GM23338 (cell line): ENCODE results near the gene DPPA2. TPM values are rescaled to one million over a fixed set of nuclear protein-coding genes. Genes with fewer than 3 reads are reported as not detected.

ENCODE experiments used
- ATAC-seq: fragments of 200-7000 bp; cut with Tn5 transposase; 3 replicates; pipeline ENCODE4 v1.9.1; 2020
- DNase-seq: peaks from one replicate; pipeline ENCODE4 v3.0.0-alpha.2; 2015; ENCODE audit warnings: low spot score
- H2AFZ ChIP-seq: fragments of 200-600 bp; sonication (generic); 2 replicates; pipeline ENCODE4 v1.8.0; 2016; ENCODE audit warnings: antibody characterized with exemption, mild to moderate bottlenecking, moderate library complexity
- H3F3A ChIP-seq: fragments of 200-600 bp; sonication (generic); replicated peaks from 2 replicates; pipeline ENCODE4 v1.8.0; 2017; ENCODE audit warnings: antibody characterized with exemption, mixed run types, low read depth
- H3K27ac ChIP-seq: fragments of 200-600 bp; sonication (generic); 2 replicates; pipeline ENCODE4 v1.6.1; 2016; ENCODE audit warnings: low read depth
- H3K27me3 ChIP-seq: fragments of 200-600 bp; sonication (generic); 2 replicates; pipeline ENCODE4 v1.8.0; 2016; ENCODE audit warnings: mild to moderate bottlenecking, mixed run types, moderate library complexity; ENCODE audit not compliant: insufficient read depth
- H3K36me3 ChIP-seq: fragments of 200-600 bp; sonication (generic); 2 replicates; pipeline ENCODE4 v1.8.0; 2016; ENCODE audit warnings: mild to moderate bottlenecking; ENCODE audit not compliant: insufficient read depth
- H3K4me1 ChIP-seq: fragments of 200-600 bp; sonication (generic); 2 replicates; pipeline ENCODE4 v1.8.0; 2016; ENCODE audit warnings: mild to moderate bottlenecking, moderate library complexity; ENCODE audit not compliant: insufficient read depth
- H3K4me2 ChIP-seq: fragments of 200-600 bp; sonication (generic); 2 replicates; pipeline ENCODE4 v1.7.1; 2017; ENCODE audit warnings: mixed run types
- H3K4me3 ChIP-seq: fragments of 200-600 bp; sonication (generic); 2 replicates; pipeline ENCODE4 v1.6.1; 2016; ENCODE audit warnings: mixed run types
- H3K79me2 ChIP-seq: fragments of 200-600 bp; sonication (generic); replicated peaks from 2 replicates; pipeline ENCODE4 v1.8.0; 2017; ENCODE audit warnings: mild to moderate bottlenecking; ENCODE audit not compliant: insufficient read depth
- H3K9me2 ChIP-seq: fragments of 200-600 bp; sonication (generic); 2 replicates; pipeline ENCODE4 v1.8.0; 2017; ENCODE audit not compliant: insufficient read depth
- H4K20me1 ChIP-seq: fragments of 200-600 bp; sonication (generic); replicated peaks from 2 replicates; pipeline ENCODE4 v1.8.0; 2017; ENCODE audit warnings: mild to moderate bottlenecking; ENCODE audit not compliant: insufficient read depth
- H3K27ac Mint-ChIP-seq: 2 replicates; pipeline ENCODE4 v1.8.0; 2020; ENCODE audit warnings: inconsistent platforms, mild to moderate bottlenecking, moderate library complexity, mixed read lengths
- H3K27me3 Mint-ChIP-seq: 3 replicates; pipeline ENCODE4 v1.8.0; 2022; ENCODE audit warnings: low read depth, mild to moderate bottlenecking, moderate library complexity, mixed read lengths, inconsistent platforms; ENCODE audit not compliant: insufficient read depth, poor library complexity
- H3K36me3 Mint-ChIP-seq: 3 replicates; pipeline ENCODE4 v1.8.0; 2021; ENCODE audit warnings: low read depth, mild to moderate bottlenecking, inconsistent platforms, moderate library complexity, mixed read lengths
- H3K4me1 Mint-ChIP-seq: 3 replicates; pipeline ENCODE4 v1.8.0; 2020; ENCODE audit warnings: mild to moderate bottlenecking, inconsistent platforms, mixed read lengths
- H3K4me3 Mint-ChIP-seq: 3 replicates; pipeline ENCODE4 v1.8.0; 2021; ENCODE audit warnings: moderate library complexity, mild to moderate bottlenecking, inconsistent platforms, mixed read lengths
- H3K9me3 Mint-ChIP-seq: 3 replicates; pipeline ENCODE4 v1.8.0; 2020; ENCODE audit warnings: moderate library complexity, mild to moderate bottlenecking, inconsistent platforms, mixed read lengths
- CREB1 ChIP-seq: fragments of 250-450 bp; sonication (Bioruptor Pico); IDR thresholded peaks from 2 replicates; pipeline ENCODE4 v1.5.0; 2020; ENCODE audit warnings: low read depth, mild to moderate bottlenecking, moderate library complexity
- EZH2 ChIP-seq: fragments of 200-600 bp; sonication (generic); IDR thresholded peaks from one replicate; pipeline ENCODE4 v1.8.0; 2017; ENCODE audit warnings: antibody characterized with exemption, mild to moderate bottlenecking, low read depth; ENCODE audit not compliant: unreplicated experiment
- EZH2phosphoT487 ChIP-seq: fragments of 200-600 bp; sonication (generic); IDR thresholded peaks from one replicate; pipeline ENCODE4 v1.8.1; 2018; ENCODE audit warnings: antibody characterized with exemption; ENCODE audit not compliant: unreplicated experiment
- JUNB ChIP-seq: IDR thresholded peaks from one replicate; pipeline ENCODE4 v1.6.1; 2016; ENCODE audit warnings: antibody characterized with exemption; ENCODE audit not compliant: unreplicated experiment
- NANOG ChIP-seq: IDR thresholded peaks from 2 replicates; pipeline ENCODE4 v1.6.1; 2016; ENCODE audit warnings: antibody characterized with exemption, borderline replicate concordance
- POLR2AphosphoS5 ChIP-seq: IDR thresholded peaks from 2 replicates; pipeline ENCODE4 v1.6.1; 2016; ENCODE audit warnings: antibody characterized with exemption, low read depth
- STAT1 ChIP-seq: IDR thresholded peaks from one replicate; pipeline ENCODE4 v1.6.1; 2016; ENCODE audit warnings: antibody characterized with exemption; ENCODE audit not compliant: unreplicated experiment
- ZNF114 ChIP-seq: fragments of 250-450 bp; sonication (Bioruptor Pico); IDR thresholded peaks from 2 replicates; pipeline ENCODE4 v1.5.0; 2020; ENCODE audit warnings: mild to moderate bottlenecking, moderate library complexity
- ZNF331 ChIP-seq: fragments of 250-450 bp; sonication (Bioruptor Pico); IDR thresholded peaks from 2 replicates; pipeline ENCODE4 v1.5.0; 2020; ENCODE audit warnings: low read depth, mild to moderate bottlenecking, moderate library complexity
- polyA plus RNA-seq: library from polyadenylated mRNA; unstranded; fragments of >200 nt; fragmentation: Nextera tagmentation; extraction: Ambion mirVana; gene quantifications from 2 replicates; pipeline ENCODE4 v1.2.1, GENCODE V29; 2016
- total RNA-seq: library from RNA; depleted of rRNA; stranded (reverse); fragments of >200 nt; shearing (Covaris generic); gene quantifications from 2 replicates; pipeline ENCODE4 v1.2.3, GENCODE V29; 2014
- TF ChIP-seq, protein P1 (sequence below): fragments of 250-450 bp; sonication (Bioruptor Pico); IDR thresholded peaks from 2 replicates; pipeline ENCODE4 v1.5.0; 2020; ENCODE audit warnings: mild to moderate bottlenecking, moderate library complexity
- TF ChIP-seq, protein P2 (sequence below), 2 experiments: fragments of 200-600 bp in 1 of 2; sonication (generic) in 1 of 2; conservative IDR thresholded peaks; 2 replicates each; pipeline versions ENCODE4 v1.5.1 to v1.6.1; 2016 to 2017; ENCODE audit warnings: antibody characterized with exemption in 2 of 2, low read depth in 2 of 2, mild to moderate bottlenecking in 2 of 2, moderate library complexity in 1 of 2
- TF ChIP-seq, protein P3 (sequence below): IDR thresholded peaks from one replicate; pipeline ENCODE4 v1.6.1; 2018; ENCODE audit warnings: antibody characterized with exemption; ENCODE audit not compliant: unreplicated experiment
- TF ChIP-seq, protein P4 (sequence below): IDR thresholded peaks from 2 replicates; pipeline ENCODE4 v1.6.1; 2016; ENCODE audit warnings: antibody characterized with exemption

The DPPA2 gene
- total and polyA plus RNA-seq, 2 experiments from 2014 or later = 14.3 to 21.5 TPM

DNA sequence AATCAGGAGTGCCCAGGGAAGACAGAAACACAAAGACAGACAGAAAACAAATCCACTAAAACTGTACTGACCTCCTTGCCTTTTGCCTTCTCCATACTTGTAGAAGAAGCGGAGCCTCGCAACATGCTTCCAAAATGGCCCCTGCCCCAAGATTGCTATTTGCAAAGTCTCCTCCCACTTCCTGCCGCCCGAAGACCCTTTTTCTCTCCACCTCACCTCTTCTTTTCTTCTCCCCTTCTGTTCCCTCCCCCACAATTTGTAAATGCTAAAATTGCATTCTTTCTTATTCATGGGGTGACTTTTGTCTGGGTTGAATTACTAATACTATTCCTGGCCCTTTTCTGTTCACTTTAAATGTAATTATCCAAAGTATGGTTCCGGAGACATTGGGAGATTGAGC is 21.1 kb upstream of the DPPA2 start, which contains the start of gene DPPA4:
DPPA4 (minus strand) TSS at position 154 of the 400 bp plus-strand sequence; CDS start at position 125, 29 bp downstream.
- Histone ChIP-seq H3K4me1 (peaks cover 33% of the 10 kb centered on the region), H4K20me1 (peaks cover 34% of the 10 kb centered on the region), H3K27me3 (no peaks in the 10 kb centered on the region), H3K27ac (peak within 1 kb of the TSS; percentile 88), H3F3A (peaks cover 26% of the 10 kb centered on the region), H3K4me2 (peak within 1 kb of the TSS; percentile 88), H3K4me3 (peak within 1 kb of the TSS; percentile 96), H3K36me3 (peaks cover 38% of the 10 kb centered on the region), H2AFZ (no peak within 1 kb of the TSS), H3K79me2 (peaks cover 93% of the 10 kb centered on the region), H3K9me2 (no peaks in the 10 kb centered on the region)
- H3K4me1 Mint-ChIP-seq = peaks cover 31% of the 10 kb centered on the region
- peak within 1 kb of the TSS; percentile 98 for H3K4me3 Mint-ChIP-seq
- DNase-seq (peak; percentile 96), ATAC-seq (peak; percentile 60)
- H3K36me3 Mint-ChIP-seq = peaks cover 69% of the 10 kb centered on the region
- H3K27ac Mint-ChIP-seq = peak within 1 kb of the TSS; percentile 99
- H3K9me3 Mint-ChIP-seq = peaks cover 25% of the 10 kb centered on the region
- peaks cover 42% of the 10 kb centered on the region for H3K27me3 Mint-ChIP-seq
- TF ChIP-seq, protein P1, sequence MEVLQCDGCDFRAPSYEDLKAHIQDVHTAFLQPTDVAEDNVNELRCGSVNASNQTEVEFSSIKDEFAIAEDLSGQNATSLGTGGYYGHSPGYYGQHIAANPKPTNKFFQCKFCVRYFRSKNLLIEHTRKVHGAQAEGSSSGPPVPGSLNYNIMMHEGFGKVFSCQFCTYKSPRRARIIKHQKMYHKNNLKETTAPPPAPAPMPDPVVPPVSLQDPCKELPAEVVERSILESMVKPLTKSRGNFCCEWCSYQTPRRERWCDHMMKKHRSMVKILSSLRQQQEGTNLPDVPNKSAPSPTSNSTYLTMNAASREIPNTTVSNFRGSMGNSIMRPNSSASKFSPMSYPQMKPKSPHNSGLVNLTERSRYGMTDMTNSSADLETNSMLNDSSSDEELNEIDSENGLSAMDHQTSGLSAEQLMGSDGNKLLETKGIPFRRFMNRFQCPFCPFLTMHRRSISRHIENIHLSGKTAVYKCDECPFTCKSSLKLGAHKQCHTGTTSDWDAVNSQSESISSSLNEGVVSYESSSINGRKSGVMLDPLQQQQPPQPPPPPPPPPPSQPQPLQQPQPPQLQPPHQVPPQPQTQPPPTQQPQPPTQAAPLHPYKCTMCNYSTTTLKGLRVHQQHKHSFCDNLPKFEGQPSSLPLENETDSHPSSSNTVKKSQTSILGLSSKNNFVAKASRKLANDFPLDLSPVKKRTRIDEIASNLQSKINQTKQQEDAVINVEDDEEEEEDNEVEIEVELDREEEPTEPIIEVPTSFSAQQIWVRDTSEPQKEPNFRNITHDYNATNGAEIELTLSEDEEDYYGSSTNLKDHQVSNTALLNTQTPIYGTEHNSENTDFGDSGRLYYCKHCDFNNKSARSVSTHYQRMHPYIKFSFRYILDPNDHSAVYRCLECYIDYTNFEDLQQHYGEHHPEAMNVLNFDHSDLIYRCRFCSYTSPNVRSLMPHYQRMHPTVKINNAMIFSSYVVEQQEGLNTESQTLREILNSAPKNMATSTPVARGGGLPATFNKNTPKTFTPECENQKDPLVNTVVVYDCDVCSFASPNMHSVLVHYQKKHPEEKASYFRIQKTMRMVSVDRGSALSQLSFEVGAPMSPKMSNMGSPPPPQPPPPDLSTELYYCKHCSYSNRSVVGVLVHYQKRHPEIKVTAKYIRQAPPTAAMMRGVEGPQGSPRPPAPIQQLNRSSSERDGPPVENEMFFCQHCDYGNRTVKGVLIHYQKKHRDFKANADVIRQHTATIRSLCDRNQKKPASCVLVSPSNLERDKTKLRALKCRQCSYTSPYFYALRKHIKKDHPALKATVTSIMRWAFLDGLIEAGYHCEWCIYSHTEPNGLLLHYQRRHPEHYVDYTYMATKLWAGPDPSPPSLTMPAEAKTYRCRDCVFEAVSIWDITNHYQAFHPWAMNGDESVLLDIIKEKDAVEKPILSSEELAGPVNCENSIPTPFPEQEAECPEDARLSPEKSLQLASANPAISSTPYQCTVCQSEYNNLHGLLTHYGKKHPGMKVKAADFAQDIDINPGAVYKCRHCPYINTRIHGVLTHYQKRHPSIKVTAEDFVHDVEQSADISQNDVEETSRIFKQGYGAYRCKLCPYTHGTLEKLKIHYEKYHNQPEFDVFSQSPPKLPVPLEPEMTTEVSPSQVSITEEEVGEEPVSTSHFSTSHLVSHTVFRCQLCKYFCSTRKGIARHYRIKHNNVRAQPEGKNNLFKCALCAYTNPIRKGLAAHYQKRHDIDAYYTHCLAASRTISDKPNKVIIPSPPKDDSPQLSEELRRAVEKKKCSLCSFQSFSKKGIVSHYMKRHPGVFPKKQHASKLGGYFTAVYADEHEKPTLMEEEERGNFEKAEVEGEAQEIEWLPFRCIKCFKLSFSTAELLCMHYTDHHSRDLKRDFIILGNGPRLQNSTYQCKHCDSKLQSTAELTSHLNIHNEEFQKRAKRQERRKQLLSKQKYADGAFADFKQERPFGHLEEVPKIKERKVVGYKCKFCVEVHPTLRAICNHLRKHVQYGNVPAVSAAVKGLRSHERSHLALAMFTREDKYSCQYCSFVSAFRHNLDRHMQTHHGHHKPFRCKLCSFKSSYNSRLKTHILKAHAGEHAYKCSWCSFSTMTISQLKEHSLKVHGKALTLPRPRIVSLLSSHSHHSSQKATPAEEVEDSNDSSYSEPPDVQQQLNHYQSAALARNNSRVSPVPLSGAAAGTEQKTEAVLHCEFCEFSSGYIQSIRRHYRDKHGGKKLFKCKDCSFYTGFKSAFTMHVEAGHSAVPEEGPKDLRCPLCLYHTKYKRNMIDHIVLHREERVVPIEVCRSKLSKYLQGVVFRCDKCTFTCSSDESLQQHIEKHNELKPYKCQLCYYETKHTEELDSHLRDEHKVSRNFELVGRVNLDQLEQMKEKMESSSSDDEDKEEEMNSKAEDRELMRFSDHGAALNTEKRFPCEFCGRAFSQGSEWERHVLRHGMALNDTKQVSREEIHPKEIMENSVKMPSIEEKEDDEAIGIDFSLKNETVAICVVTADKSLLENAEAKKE (CRISPR knock-in tag) = no peak
- no peak for TF ChIP-seq CREB1 (CRISPR knock-in tag)
- TF ChIP-seq, protein P2, sequence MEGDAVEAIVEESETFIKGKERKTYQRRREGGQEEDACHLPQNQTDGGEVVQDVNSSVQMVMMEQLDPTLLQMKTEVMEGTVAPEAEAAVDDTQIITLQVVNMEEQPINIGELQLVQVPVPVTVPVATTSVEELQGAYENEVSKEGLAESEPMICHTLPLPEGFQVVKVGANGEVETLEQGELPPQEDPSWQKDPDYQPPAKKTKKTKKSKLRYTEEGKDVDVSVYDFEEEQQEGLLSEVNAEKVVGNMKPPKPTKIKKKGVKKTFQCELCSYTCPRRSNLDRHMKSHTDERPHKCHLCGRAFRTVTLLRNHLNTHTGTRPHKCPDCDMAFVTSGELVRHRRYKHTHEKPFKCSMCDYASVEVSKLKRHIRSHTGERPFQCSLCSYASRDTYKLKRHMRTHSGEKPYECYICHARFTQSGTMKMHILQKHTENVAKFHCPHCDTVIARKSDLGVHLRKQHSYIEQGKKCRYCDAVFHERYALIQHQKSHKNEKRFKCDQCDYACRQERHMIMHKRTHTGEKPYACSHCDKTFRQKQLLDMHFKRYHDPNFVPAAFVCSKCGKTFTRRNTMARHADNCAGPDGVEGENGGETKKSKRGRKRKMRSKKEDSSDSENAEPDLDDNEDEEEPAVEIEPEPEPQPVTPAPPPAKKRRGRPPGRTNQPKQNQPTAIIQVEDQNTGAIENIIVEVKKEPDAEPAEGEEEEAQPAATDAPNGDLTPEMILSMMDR (conservative IDR thresholded peaks at IDR 0.05; ENCODE audit: low read depth in 2 of 2) = no peak
- peak; percentile 69; the same call in 1 of the 2 replicates for TF ChIP-seq NANOG
- TF ChIP-seq, protein P3, sequence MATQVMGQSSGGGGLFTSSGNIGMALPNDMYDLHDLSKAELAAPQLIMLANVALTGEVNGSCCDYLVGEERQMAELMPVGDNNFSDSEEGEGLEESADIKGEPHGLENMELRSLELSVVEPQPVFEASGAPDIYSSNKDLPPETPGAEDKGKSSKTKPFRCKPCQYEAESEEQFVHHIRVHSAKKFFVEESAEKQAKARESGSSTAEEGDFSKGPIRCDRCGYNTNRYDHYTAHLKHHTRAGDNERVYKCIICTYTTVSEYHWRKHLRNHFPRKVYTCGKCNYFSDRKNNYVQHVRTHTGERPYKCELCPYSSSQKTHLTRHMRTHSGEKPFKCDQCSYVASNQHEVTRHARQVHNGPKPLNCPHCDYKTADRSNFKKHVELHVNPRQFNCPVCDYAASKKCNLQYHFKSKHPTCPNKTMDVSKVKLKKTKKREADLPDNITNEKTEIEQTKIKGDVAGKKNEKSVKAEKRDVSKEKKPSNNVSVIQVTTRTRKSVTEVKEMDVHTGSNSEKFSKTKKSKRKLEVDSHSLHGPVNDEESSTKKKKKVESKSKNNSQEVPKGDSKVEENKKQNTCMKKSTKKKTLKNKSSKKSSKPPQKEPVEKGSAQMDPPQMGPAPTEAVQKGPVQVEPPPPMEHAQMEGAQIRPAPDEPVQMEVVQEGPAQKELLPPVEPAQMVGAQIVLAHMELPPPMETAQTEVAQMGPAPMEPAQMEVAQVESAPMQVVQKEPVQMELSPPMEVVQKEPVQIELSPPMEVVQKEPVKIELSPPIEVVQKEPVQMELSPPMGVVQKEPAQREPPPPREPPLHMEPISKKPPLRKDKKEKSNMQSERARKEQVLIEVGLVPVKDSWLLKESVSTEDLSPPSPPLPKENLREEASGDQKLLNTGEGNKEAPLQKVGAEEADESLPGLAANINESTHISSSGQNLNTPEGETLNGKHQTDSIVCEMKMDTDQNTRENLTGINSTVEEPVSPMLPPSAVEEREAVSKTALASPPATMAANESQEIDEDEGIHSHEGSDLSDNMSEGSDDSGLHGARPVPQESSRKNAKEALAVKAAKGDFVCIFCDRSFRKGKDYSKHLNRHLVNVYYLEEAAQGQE = no peak
- TF ChIP-seq, protein P4, sequence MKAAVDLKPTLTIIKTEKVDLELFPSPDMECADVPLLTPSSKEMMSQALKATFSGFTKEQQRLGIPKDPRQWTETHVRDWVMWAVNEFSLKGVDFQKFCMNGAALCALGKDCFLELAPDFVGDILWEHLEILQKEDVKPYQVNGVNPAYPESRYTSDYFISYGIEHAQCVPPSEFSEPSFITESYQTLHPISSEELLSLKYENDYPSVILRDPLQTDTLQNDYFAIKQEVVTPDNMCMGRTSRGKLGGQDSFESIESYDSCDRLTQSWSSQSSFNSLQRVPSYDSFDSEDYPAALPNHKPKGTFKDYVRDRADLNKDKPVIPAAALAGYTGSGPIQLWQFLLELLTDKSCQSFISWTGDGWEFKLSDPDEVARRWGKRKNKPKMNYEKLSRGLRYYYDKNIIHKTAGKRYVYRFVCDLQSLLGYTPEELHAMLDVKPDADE = peak; percentile 83
- TF ChIP-seq JUNB = no peak
- TF ChIP-seq POLR2AphosphoS5 = peak; percentile 80
- TF ChIP-seq EZH2phosphoT487 = no peak
- no peak for TF ChIP-seq ZNF331 (CRISPR knock-in tag)
- no peak for TF ChIP-seq STAT1
- no peak for TF ChIP-seq ZNF114 (CRISPR knock-in tag)
- TF ChIP-seq EZH2 = no peak
